Fibroblast of lung (primary cell): ENCODE measurements around the gene SYS1.

Experiments used
- EZH2 ChIP-seq: IDR thresholded peaks from 2 replicates; pipeline ENCODE4 v1.5.1; 2012; ENCODE audit warnings: low read length, control low read depth, mild to moderate bottlenecking; ENCODE audit errors: missing control alignments
- TF ChIP-seq, protein P1 (sequence below), 2 donors: IDR thresholded peaks in 1 of 2; conservative IDR thresholded peaks in 1 of 2; 1 replicate in 1 of 2; 2 replicates in 1 of 2; pipeline ENCODE4 v1.5.1; 2011 to 2012; ENCODE audit warnings: low read length in 2 of 2, control low read depth in 1 of 2, inconsistent platforms in 1 of 2, low read depth in 1 of 2, mild to moderate bottlenecking in 1 of 2

GRCh38 chr20:45339799-45340198, 23.2 kb upstream of the SYS1 start:
- TF ChIP-seq, protein P1, sequence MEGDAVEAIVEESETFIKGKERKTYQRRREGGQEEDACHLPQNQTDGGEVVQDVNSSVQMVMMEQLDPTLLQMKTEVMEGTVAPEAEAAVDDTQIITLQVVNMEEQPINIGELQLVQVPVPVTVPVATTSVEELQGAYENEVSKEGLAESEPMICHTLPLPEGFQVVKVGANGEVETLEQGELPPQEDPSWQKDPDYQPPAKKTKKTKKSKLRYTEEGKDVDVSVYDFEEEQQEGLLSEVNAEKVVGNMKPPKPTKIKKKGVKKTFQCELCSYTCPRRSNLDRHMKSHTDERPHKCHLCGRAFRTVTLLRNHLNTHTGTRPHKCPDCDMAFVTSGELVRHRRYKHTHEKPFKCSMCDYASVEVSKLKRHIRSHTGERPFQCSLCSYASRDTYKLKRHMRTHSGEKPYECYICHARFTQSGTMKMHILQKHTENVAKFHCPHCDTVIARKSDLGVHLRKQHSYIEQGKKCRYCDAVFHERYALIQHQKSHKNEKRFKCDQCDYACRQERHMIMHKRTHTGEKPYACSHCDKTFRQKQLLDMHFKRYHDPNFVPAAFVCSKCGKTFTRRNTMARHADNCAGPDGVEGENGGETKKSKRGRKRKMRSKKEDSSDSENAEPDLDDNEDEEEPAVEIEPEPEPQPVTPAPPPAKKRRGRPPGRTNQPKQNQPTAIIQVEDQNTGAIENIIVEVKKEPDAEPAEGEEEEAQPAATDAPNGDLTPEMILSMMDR (conservative IDR thresholded peaks at IDR 0.05 in 1 of 2, IDR thresholded peaks at IDR 0.05 in 1 of 2; ENCODE audit: low read depth in 1 of 2, low read length in 2 of 2) = no peak
- no peak for TF ChIP-seq EZH2
